SIG-M5 treated with dmso at 0.1 percent for 504 hours (cell line): ENCODE measurements around the gene FAM53B.
"Not testable (repeated sequence)": the region's sequence is repeated elsewhere in the genome, so short reads cannot be mapped to it uniquely, and the experiment has no call there.

Experiments used
- DNase-seq: peaks from one replicate; lab custom pipeline; 2025; ENCODE audit not compliant: unreplicated experiment; lab: John Stamatoyannopoulos, UW

FAM53B gene

DNA sequence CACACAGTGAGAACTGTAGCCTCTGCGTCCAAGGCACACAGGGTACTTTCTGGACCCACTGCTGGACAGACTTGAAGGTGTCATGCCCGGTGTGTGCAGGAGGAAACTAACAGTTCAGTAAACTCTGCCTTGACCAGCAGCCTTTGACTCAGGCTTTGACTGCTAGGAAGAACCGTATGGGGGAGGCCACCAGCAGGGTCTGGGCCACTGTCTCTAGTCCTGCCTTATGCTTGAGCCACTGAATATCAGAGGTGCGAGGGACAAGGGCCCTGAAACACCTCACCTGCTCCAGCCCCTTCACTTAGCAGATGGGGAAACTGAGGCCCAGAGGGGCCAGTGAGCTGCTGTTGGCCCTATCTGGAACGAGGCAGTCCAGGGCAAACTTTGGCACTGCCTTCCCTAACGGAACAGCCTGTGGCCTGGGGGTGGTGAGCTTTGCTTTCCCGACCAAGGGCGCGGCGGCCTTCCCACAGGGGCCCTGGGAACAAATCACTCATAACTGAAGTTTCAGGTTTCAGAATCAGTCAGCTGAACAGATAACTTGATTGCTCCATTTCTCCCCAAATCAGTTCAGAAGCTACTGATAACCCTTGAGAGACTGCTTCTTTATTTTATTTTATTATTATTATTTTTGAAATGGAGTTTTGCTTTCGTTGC is 130.0 kb downstream of the FAM53B start:
- no peak for DNase-seq

DNA sequence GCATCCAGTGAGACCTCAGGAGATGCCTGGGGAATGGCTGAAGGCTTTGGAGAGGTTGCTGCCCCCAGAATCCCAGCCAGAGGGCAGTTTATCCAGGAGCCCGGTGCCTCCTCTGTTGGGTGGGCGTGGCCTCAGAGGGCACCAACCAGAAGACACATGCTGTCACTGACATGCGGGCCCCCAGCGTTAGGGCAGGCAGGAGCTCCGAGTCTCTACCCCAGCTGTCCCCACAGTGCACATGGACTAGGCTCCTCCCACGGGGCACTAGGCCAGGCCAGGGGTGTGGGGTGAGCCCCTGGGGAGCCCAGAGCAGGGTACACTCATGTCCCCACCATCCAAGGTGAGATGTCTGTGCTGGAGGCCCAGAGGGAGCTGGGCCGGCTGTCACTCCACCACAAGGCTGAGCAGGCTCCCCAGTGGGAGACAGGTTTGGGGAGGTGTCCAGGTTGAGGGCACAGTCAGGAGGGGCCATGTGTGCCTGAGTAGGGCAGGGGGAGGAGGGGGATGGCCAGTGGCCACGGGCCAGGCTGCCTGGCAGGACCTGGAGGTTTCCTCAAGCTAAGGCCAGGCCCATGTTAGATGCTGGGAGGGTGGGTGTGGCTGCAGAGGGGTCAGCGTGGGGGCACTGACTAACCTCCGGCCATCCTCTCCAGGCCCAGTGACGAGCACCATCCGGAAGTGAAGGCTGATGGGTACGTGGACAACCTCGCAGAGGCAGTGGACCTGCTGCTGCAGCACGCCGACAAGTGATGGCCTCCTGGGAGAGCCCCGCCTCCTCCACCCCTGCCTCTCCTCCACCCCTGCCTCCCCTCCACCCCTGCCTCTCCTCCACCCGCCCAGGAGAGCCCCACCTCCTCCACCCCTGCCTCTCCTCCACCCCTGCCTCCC is 131.3 kb downstream of the FAM53B start:
- DNase-seq, result no peak

DNA sequence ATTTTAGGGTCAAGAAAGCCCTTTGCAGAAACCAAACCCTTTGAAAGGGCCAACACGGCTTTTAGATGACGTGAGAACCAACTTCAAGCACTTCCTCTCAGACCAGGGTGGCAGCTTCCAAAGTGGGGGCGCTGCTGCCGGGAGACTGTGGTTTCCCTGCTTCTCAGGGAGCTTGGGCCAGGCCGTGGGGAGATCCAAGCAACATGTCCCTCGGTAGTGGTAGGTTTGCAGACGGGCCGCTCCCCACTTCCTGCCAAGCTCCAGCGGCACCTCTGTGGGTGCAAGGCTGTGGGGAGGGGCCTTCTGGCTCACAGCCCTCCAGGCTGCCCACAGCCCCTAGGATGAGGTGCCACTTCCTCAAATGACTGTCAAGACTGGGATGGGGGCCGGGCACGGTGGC is 132.4 kb downstream of the FAM53B start:
- peak; percentile 52 for DNase-seq

DNA sequence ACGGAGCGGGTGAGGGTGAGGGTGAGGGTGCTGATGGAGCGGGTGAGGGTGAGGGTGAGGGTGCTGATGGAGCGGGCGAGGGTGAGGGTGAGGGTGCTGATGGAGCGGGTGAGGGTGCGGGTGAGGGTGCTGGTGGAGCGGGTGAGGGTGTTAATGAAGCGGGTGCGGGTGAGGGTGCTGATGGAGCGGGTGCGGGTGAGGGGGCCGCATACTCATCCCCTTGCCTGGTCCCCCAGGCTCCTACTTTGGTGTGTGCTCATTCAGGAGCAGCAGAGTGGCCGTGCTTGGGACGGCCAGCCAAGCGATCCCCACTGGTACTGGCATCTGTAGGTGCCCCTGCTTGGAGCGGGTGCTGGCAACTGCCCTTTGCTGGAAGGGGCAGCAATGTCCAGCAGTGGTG is 133.3 kb downstream of the FAM53B start:
- DNase-seq, result not testable (repeated sequence)

GRCh38 chr10:124610186-124610585 is 134.0 kb downstream of the FAM53B start:
- not testable (repeated sequence) for DNase-seq

DNA sequence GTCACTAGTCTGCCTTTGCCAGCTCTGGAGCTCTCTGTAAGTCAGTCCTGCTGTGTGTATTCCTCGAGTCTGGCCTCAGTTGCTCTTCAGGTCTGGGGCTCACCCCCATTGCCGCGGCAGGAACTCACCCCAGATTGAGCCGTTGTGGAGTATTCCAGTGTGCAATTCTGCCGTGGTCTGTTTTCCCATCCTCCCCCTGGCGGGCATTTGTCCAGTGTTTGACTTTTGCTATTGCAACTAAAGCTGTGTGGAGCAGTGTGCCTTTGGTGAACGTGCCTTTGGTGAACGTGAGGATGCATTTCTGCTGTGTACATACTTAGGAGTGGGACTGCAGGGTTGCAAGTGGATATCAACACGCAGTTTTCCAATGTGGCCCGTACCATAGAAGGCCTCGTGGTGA is 134.5 kb downstream of the FAM53B start:
- no peak for DNase-seq

DNA sequence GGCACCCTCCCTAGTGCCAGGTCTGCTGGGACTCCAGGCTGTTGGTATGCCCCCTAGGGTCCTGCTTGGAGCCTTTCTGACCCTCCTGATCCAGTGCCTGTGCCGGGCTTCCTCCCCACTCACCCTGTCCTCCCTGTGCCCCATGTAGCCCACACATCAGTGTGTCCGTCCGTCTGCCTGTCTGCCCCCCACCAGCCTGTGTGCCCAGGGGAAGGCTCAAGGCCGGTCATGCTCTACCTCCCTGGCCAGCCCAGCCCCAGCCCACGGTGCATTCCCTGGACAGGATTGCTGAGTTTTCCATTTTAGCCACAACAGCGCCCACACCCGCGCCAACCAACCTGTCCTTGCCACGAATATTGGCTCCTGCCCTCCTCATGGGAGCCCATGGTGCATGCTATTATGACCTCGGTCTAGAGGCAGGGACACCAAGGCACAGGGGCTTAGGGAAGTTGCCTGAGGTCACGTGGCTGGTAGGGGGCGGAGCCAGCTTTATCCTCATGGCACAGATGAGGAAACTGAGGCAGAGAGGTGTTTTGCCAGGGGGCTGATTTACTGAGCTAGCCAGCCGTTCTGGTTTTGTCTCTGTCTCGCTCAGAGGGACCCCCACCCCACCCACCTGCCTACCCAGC is 136.0 kb downstream of the FAM53B start:
- no peak for DNase-seq

GRCh38 chr10:124607693-124608092 is 136.5 kb downstream of the FAM53B start:
- no peak for DNase-seq

GRCh38 chr10:124606822-124607221 is 137.4 kb downstream of the FAM53B start:
- DNase-seq, result no peak

GRCh38 chr10:124605856-124606812 is 138.0 kb downstream of the FAM53B start:
- no peak for DNase-seq

DNA sequence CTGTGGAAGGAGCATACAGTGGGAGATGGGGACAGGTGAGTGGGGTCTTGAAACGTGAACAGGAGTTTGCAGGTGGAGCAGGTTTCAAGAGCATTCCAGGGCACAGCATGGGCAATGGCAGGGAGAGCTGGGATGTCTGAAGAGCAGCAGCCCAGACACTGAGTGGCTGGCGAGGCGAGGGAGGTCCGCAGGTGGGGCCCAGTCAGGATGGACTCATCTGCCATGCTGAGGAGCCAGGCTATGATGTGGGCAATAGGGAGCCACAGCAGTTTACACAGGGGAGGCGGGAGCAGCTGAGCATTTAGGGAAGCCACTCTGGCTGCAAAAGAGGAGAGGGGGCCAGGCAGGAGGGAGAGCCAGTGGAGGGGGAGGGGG is 138.7 kb downstream of the FAM53B start:
- DNase-seq, result no peak

DNA sequence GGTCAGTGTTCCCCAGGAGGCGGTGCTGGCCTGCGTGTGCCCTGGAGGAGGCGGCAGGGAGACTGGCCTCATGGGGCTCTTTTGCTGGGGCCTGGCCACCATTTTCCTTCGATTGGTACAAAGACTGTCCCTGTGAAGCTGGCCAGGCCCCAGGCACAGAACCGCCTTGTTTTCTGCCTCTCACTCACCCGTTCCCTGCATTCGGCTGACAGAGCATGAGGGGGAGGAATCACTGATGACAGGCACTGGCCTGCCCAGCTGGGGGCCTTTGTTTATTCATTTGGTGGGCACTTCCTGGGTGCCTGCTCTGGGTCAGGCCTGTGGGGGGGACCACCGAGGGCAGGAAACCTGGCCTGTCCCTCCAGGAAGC is 139.2 kb downstream of the FAM53B start:
- no peak for DNase-seq

GRCh38 chr10:124604214-124605000 is 139.8 kb downstream of the FAM53B start:
- DNase-seq, result no peak

GRCh38 chr10:124603376-124604213 is 140.6 kb downstream of the FAM53B start:
- no peak for DNase-seq

DNA sequence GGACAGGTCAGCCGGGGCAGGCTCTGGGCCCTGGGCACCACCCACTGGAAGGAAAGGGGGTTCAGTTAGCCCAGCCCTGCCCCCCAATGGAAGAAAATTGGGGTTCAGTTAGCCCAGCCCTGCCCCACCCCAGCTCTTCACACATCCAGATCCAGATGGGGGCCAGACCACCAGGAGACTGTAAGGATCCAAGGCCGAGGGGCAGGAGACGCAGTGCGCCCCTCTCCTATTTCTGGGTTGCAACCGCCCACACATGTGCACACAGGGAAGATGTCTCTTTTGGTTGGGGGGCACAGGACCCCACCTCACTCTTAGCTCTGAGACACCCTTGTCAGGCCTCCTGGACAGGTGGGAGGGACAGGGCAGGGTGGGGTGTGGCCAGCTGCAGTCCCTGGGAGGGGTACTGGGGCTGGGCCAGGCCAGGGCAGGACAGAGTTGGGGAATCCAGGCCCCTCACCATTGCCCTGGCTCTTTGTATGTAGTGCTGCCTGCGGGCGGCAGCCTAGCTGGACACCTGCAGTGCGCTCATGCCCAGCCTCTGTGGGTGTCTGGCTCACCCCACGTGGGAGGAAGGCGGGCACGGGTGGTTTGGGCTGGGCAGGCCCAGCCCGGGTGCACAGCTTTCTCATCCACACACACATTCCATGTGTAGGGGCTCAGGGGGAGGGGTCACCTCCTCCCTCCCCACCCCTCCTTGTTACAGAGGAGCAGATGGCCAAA is 141.4 kb downstream of the FAM53B start:
- no peak for DNase-seq

DNA sequence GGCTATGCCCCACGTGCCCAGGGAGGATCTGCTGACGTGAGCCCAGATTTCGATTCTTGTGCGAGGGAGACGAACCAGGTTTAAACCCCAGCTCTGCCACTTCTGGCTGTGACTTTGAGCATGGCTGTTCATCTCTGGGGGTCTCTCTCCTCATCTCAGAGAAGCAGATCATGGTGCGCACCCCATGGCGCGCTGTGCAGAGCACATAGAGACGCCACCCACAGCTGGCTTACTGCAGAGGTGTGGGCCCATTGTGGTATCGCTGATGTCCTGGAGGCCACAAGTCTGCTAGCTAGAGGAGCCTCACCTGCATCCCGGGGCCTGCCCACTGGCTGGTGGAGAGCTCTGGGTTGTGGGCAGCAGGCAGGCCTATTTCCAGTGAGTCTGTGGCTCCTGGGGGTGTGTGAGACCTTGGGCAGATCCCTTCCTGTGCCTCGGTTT is 142.0 kb downstream of the FAM53B start:
- DNase-seq, result no peak

DNA sequence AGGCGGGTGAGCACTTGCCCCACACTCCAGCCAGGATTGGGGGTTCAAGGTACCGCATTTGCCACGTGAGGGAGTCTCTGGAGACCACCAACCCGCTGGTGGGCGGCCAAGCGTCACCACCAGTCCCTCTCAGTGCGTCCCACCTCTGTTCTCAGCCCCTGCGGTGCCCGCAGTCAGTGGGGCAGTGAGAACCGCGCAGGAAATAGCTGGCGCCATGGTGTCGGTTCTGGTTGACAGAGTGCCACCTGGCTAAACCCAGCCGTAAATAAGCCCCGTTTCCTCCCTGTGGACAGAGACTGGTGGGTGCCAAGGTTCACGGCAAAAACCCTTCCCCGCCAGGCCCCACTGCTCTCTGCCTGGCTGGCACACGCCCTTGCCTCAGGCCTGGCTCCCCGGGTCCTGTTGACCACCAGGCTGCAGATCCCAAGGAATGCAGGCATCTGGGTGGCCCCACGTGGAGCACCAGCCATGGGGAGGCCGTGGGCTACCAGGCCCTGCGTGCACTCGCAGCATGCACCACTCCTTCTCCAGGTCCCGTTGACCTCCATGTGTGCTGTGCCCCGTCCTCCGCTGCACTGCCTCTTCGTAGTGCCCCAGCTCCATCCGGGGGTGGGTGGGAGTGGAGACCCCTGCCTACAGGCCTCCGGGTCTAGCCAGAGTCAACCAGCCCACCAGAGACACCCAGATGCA is 142.6 kb downstream of the FAM53B start:
- DNase-seq, result no peak

GRCh38 chr10:124601016-124601415 is 143.2 kb downstream of the FAM53B start:
- no peak for DNase-seq
